K562 (cell line): ENCODE data around the gene MS4A6E. TPM values are rescaled to one million over a fixed set of nuclear protein-coding genes. Genes with fewer than 3 reads are reported as not detected.

ENCODE experiments used
- ATAC-seq: fragments of 200-7000 bp; cut with Tn5 transposase; 3 replicates; pipeline ENCODE4 v1.9.1; 2020; ENCODE audit warnings: moderate library complexity
- BruUV-seq: library from RNA; stranded (reverse); fragments of 400-500 nt; replicated peaks from 2 replicates; lab custom pipeline; 2021; lab: Mats Ljungman, UMichigan
- CTCF ChIA-PET: fragments of 300-600 bp; formaldehyde crosslinking; extraction: SDS; loops from one replicate; lab custom pipeline; 2021; ENCODE audit warnings: low intra/inter-chr PET ratio; lab: Yijun Ruan, JAX
- POLR2A ChIA-PET: fragments of 300-600, 350-650 bp; sonication (Branson Sonifier 250); formaldehyde crosslinking; extraction: SDS; loops from one replicate; lab custom pipeline; 2021; ENCODE audit warnings: antibody characterized with exemption, inconsistent platforms; lab: Yijun Ruan, JAX
- DNase-seq, 4 experiments: peaks; one replicate each; pipeline versions ENCODE4 v3.0.0 to v3.0.0-alpha.2; 2011 to 2018; ENCODE audit warnings: low spot score in 3 of 4, mixed read lengths in 3 of 4; ENCODE audit errors: extremely low read depth in 1 of 4
- FAIRE-seq: peaks from 2 replicates; lab custom pipeline; 2011; peaks lifted over from hg19 to GRCh38; lab: Jason Lieb, UNC
- H2AFZ ChIP-seq: 2 replicates; pipeline ENCODE4 v1.6.0; 2011; ENCODE audit warnings: low read depth, low read length, control low read depth, inconsistent platforms
- H3K27ac ChIP-seq: fragments of 200-600 bp; 3 replicates; pipeline ENCODE4 v1.8.0; 2011; ENCODE audit warnings: low read depth, mild to moderate bottlenecking, control low read depth, inconsistent platforms, low read length, moderate library complexity, mixed read lengths; ENCODE audit errors: extremely low read depth
- H3K27me3 ChIP-seq, 2 experiments: fragments of 300-600 bp in 1 of 2; 2 replicates in 1 of 2; 3 replicates in 1 of 2; pipeline versions ENCODE4 v1.6.0 to v1.8.0; 2011; ENCODE audit warnings: inconsistent platforms in 2 of 2, low read length in 2 of 2, mild to moderate bottlenecking in 1 of 2, mixed read lengths in 1 of 2, moderate library complexity in 1 of 2; ENCODE audit not compliant: control insufficient read depth in 2 of 2, insufficient read depth in 2 of 2
- H3K36me3 ChIP-seq: fragments of 300-600 bp; 3 replicates; pipeline ENCODE4 v1.8.0; 2011; ENCODE audit warnings: mild to moderate bottlenecking, low read length, inconsistent platforms; ENCODE audit not compliant: control insufficient read depth, insufficient read depth
- H3K4me1 ChIP-seq, 2 experiments: fragments of 200-600 bp in 1 of 2; replicated peaks in 1 of 2; 2 replicates in 1 of 2; 3 replicates in 1 of 2; pipeline versions ENCODE4 v1.5.1 to v1.8.0; 2011; ENCODE audit warnings: inconsistent platforms in 2 of 2, low read length in 2 of 2, mild to moderate bottlenecking in 1 of 2, mixed read lengths in 1 of 2, moderate library complexity in 1 of 2; ENCODE audit not compliant: control insufficient read depth in 2 of 2, insufficient read depth in 2 of 2
- H3K4me2 ChIP-seq: 2 replicates; pipeline ENCODE4 v1.6.1; 2011; ENCODE audit warnings: low read length, control low read depth, inconsistent platforms, mixed read lengths; ENCODE audit not compliant: insufficient read depth
- H3K4me3 ChIP-seq: fragments of 200-600 bp; sonication (generic), shearing (Covaris generic); 2 replicates; pipeline ENCODE4 v1.5.1; 2016; ENCODE audit warnings: control low read depth, inconsistent platforms
- H3K79me2 ChIP-seq: fragments of 200-600 bp; 3 replicates; pipeline ENCODE4 v1.8.0; 2011; ENCODE audit warnings: low read length, inconsistent platforms; ENCODE audit not compliant: control insufficient read depth, insufficient read depth
- H3K9ac ChIP-seq, 2 experiments: 2 replicates each; pipeline versions ENCODE4 v1.6.0 to v1.6.1; 2011; ENCODE audit warnings: low read depth in 2 of 2, low read length in 2 of 2, control low read depth in 1 of 2, inconsistent platforms in 1 of 2, mild to moderate bottlenecking in 1 of 2, mixed read lengths in 1 of 2; ENCODE audit not compliant: insufficient read depth in 1 of 2
- H3K9me1 ChIP-seq: one replicate; pipeline ENCODE4 v1.6.0; 2011; ENCODE audit warnings: inconsistent platforms, mild to moderate bottlenecking, low read length, moderate library complexity; ENCODE audit not compliant: control insufficient read depth, insufficient read depth
- H3K9me3 ChIP-seq: replicated peaks from 2 replicates; pipeline ENCODE4 v1.5.1; 2011; ENCODE audit warnings: low read depth, low read length, inconsistent platforms; ENCODE audit not compliant: control insufficient read depth, insufficient read depth
- H4K20me1 ChIP-seq: replicated peaks from 2 replicates; pipeline ENCODE4 v1.6.1; 2011; ENCODE audit warnings: low read length, inconsistent platforms, mixed read lengths; ENCODE audit not compliant: control insufficient read depth, insufficient read depth
- ETV1 ChIP-seq: fragments of 450-650 bp; conservative IDR thresholded peaks from 2 replicates; pipeline ENCODE4 v1.6.1; 2016; ENCODE audit warnings: missing genetic modification characterization, control low read depth, low read depth, missing compliant biosample characterization
- KDM5B ChIP-seq: fragments of 200-600 bp; sonication (generic); IDR thresholded peaks from 2 replicates; pipeline ENCODE4 v1.6.1; 2012; ENCODE audit warnings: low read depth, mild to moderate bottlenecking, moderate library complexity, low read length, control low read depth, inconsistent platforms; ENCODE audit not compliant: insufficient replicate concordance
- MYNN ChIP-seq, 2 experiments: sonication (generic); formaldehyde crosslinking in 1 of 2; IDR thresholded peaks; 2 replicates each; pipeline versions ENCODE4 v1.5.0 to v1.6.1; 2016 to 2020; ENCODE audit warnings: antibody characterized with exemption in 1 of 2, missing genetic modification reagents in 1 of 2
- NR0B1 ChIP-seq: fragments of 450-650 bp; IDR thresholded peaks from one replicate; pipeline ENCODE4 v1.6.1; 2018; ENCODE audit warnings: mild to moderate bottlenecking, moderate library complexity; ENCODE audit not compliant: partially characterized antibody
- RBM17 ChIP-seq: fragments of 200-400 bp; formaldehyde crosslinking; IDR thresholded peaks from 2 replicates; pipeline ENCODE4 v1.6.1; 2017; ENCODE audit warnings: low read depth, mild to moderate bottlenecking, low read length, borderline replicate concordance
- RNF2 ChIP-seq: sonication (generic); IDR thresholded peaks from 2 replicates; pipeline ENCODE4 v1.6.1; 2016
- RUNX1 ChIP-seq: sonication (generic); IDR thresholded peaks from 2 replicates; pipeline ENCODE4 v1.6.1; 2016; ENCODE audit warnings: antibody characterized with exemption, low read depth
- SETDB1 ChIP-seq: IDR thresholded peaks from one replicate; pipeline ENCODE4 v1.6.1; 2012; ENCODE audit warnings: low read length, control low read depth, inconsistent platforms
- TAF1 ChIP-seq: IDR thresholded peaks from 2 replicates; pipeline ENCODE4 v1.6.1; 2011; ENCODE audit warnings: mild to moderate bottlenecking, low read length, moderate library complexity; ENCODE audit not compliant: insufficient read depth, control insufficient read depth, severe bottlenecking; ENCODE audit errors: extremely low read depth
- ZNF174 ChIP-seq: fragments of 250-450 bp; sonication (Bioruptor Pico); IDR thresholded peaks from 2 replicates; pipeline ENCODE4 v1.4.0; 2020; ENCODE audit warnings: mild to moderate bottlenecking
- ZNF764 ChIP-seq: fragments of 250-450 bp; sonication (Bioruptor Pico); IDR thresholded peaks from 2 replicates; pipeline ENCODE4 v1.4.0; 2020; ENCODE audit warnings: low read depth, mild to moderate bottlenecking, moderate library complexity
- WGBS: fragments of 100-300 bp; shearing (Covaris generic); methylation state at CpG from one replicate; pipeline ENCODE4 v1.1.6; 2016; ENCODE audit warnings: low coverage, mixed read lengths; ENCODE audit not compliant: insufficient coverage; ENCODE audit errors: missing lambda C conversion rate; 5-methylcytosine and 5-hydroxymethylcytosine counted together
- in situ Hi-C: fragments of 300-500 bp; cut with MboI; formaldehyde crosslinking; loops from 4 replicates; pipeline ENCODE4 v1.15.0; 2018; ENCODE audit warnings: inconsistent platforms, mixed read lengths
- intact Hi-C: fragments of 100-400 bp; cut with micrococcal nuclease; formaldehyde crosslinking; loops from 2 replicates; pipeline ENCODE4 v1.14.2; 2022
- polyA plus RNA-seq, 8 experiments: library from polyadenylated mRNA; depleted of rRNA in 4 of 8; stranded (reverse) in 5 of 8; unstranded in 3 of 8; fragments of >200 nt; fragmentation: Nextera tagmentation in 2 of 8; fragmentation: Illumina TruSeq in 1 of 8; extraction: Ambion mirVana in 2 of 8; extraction: Trizol in 1 of 8; gene quantifications; 2 replicates each; pipeline versions ENCODE4 v1.2.1 to v1.2.3, GENCODE V29; 2011 to 2014; ENCODE audit warnings: inconsistent platforms in 1 of 8, missing spikeins in 1 of 8
- total RNA-seq, 7 experiments: library from RNA; depleted of rRNA in 6 of 7; stranded (reverse); fragments of >200 nt in 6 of 7; fragmentation: Illumina TruSeq in 2 of 7; extraction: Trizol in 2 of 7; gene quantifications; 2 replicates each; pipeline versions ENCODE4 v1.2.1 to v1.2.3, GENCODE V29; 2011 to 2021; ENCODE audit warnings: low replicate concordance in 1 of 7

Gene MS4A6E
- total and polyA plus RNA-seq, 9 of the 15 experiments (the other 6 are each of a cell fraction or from before 2014, with no cell fraction given), result 0.13 to 0.15 TPM; not detected in 7

GRCh38 chr11:60315871-60316270 lies 11.2 kb upstream of the MS4A6E start:
- DNase-seq (no peak), FAIRE-seq (no peak), ATAC-seq (no peak)
- Histone ChIP-seq H3K4me3 (no peak overlapping the region), H2AFZ (no peak overlapping the region), H3K4me1 (no peaks in the 10 kb centered on the region), H3K4me2 (no peak overlapping the region), H3K9ac (no peak overlapping the region), H3K9me1 (no peaks in the 10 kb centered on the region), H3K79me2 (no peaks in the 10 kb centered on the region), H4K20me1 (no peaks in the 10 kb centered on the region), H3K9me3 (peaks cover 2% of the 10 kb centered on the region; the same call in 1 of the 2 replicates), H3K27me3 (no peaks in the 10 kb centered on the region), H3K36me3 (no peaks in the 10 kb centered on the region), H3K27ac (no peak overlapping the region)
- CTCF ChIA-PET, result no interaction called here
- no peak for TF ChIP-seq ZNF764
- no peak for TF ChIP-seq NR0B1
- BruUV-seq, result no TSS peak
- POLR2A ChIA-PET, result no interaction called here
- intact Hi-C loops (no loop called here), in situ Hi-C loops (no loop called here)

- H3K27ac ChIP-seq, result no peak overlapping the region
- no peaks in the 10 kb centered on the region for H3K27me3 ChIP-seq
- no peaks in the 10 kb centered on the region for H3K36me3 ChIP-seq
- FAIRE-seq (no peak), ATAC-seq (no peak), DNase-seq (no peak)
- ChIA-PET CTCF (no interaction called here), POLR2A (interaction anchor here (0.7 kb wide), 1 partner anchor 284 kb away, joined by 3 read pairs; no protein-coding TSS in a partner anchor)
- H3K79me2 ChIP-seq, result no peaks in the 10 kb centered on the region
- intact Hi-C loops, result no loop called here
- H3K9me3 ChIP-seq, result peaks cover 2% of the 10 kb centered on the region; the same call in 1 of the 2 replicates
- H3K4me3 ChIP-seq, result no peak overlapping the region
- no peaks in the 10 kb centered on the region for H3K4me1 ChIP-seq
- in situ Hi-C loops, result no loop called here
- no peaks in the 10 kb centered on the region for H4K20me1 ChIP-seq
- H3K4me2 ChIP-seq, result no peak overlapping the region
- WGBS, result 0% methylated on average over 2 of the region's 2 CpGs
- no TSS peak for BruUV-seq
- H2AFZ ChIP-seq, result no peak overlapping the region
- no peaks in the 10 kb centered on the region for H3K9me1 ChIP-seq
- H3K9ac ChIP-seq, result no peak overlapping the region
- TF ChIP-seq RBM17 (no peak), ETV1 (no peak), TAF1 (no peak), SETDB1 (no peak), RNF2 (no peak), ZNF174 (CRISPR knock-in tag) (no peak), KDM5B (no peak), MYNN (IDR thresholded peaks at IDR 0.05) (no peak), MYNN (CRISPR knock-in tag; IDR thresholded peaks at IDR 0.05) (no peak), RUNX1 (no peak)
Observed at GRCh38 chr11:60316317-60316716, 10.7 kb upstream of the MS4A6E start.
